ENCODE data around the gene BMP7.

The BMP7 gene

GRCh38 chr20:57124366-57124765 lies 142.1 kb downstream of the BMP7 start:
- no peak for DNase-seq (ENCODE audit: low spot score)

GRCh38 chr20:57123504-57123903 lies 142.9 kb downstream of the BMP7 start:
- DNase-seq (ENCODE audit: low spot score), result no peak

GRCh38 chr20:57122536-57123489 lies 143.6 kb downstream of the BMP7 start:
- DNase-seq (ENCODE audit: low spot score), result no peak

GRCh38 chr20:57118964-57119363 lies 147.5 kb downstream of the BMP7 start:
- DNase-seq (ENCODE audit: low spot score), result no peak

Data from ecto neural progenitor cell (in vitro differentiated cells).